ENCODE measurements around the gene RALGPS1. TPM values are rescaled to one million over a fixed set of nuclear protein-coding genes. Genes with fewer than 3 reads are reported as not detected.

RALGPS1 gene
- total RNA-seq, 1 experiment from 2014 or later = 28.5 TPM

GRCh38 chr9:127119320-127119709, 204.7 kb downstream of the RALGPS1 start:
- H3K9me3 Mint-ChIP-seq = no peaks in the 10 kb centered on the region
- peaks cover 34% of the 10 kb centered on the region for H3K4me1 Mint-ChIP-seq
- ChIA-PET CTCF (interaction anchor here (1.5 kb wide), 1 partner anchor 154 kb away, joined by 4 read pairs; no protein-coding TSS in a partner anchor), POLR2A (no interaction called here)
- DNase-seq (ENCODE audit: low spot score) = no peak
- no peak for TF ChIP-seq CREB1 (CRISPR knock-in tag; IDR thresholded peaks at IDR 0.05)
- TF ChIP-seq FOXP4 (CRISPR knock-in tag; IDR thresholded peaks at IDR 0.05) = no peak
- TF ChIP-seq ATF3 (CRISPR knock-in tag; conservative IDR thresholded peaks at IDR 0.05) = no peak
- TF ChIP-seq GABPB1 (CRISPR knock-in tag; IDR thresholded peaks at IDR 0.05) = no peak
- TF ChIP-seq E2F1 (CRISPR knock-in tag; IDR thresholded peaks at IDR 0.05) = no peak
- TF ChIP-seq SOX15 (CRISPR knock-in tag; IDR thresholded peaks at IDR 0.05) = no peak
- no peak for TF ChIP-seq NFE2L1 (CRISPR knock-in tag; IDR thresholded peaks at IDR 0.05)
- no peak for TF ChIP-seq NR3C1 (CRISPR knock-in tag; conservative IDR thresholded peaks at IDR 0.05; ENCODE audit: low read depth)
- no peak for TF ChIP-seq ZNF281 (CRISPR knock-in tag; IDR thresholded peaks at IDR 0.05)
- no peak for TF ChIP-seq ZNF263 (CRISPR knock-in tag; IDR thresholded peaks at IDR 0.05; ENCODE audit: low read depth)
- TF ChIP-seq TP53 (CRISPR knock-in tag; IDR thresholded peaks at IDR 0.05) = no peak
- no peak for TF ChIP-seq ZNF416 (CRISPR knock-in tag; IDR thresholded peaks at IDR 0.05)
- no peak for TF ChIP-seq ZNF532 (CRISPR knock-in tag; IDR thresholded peaks at IDR 0.05; ENCODE audit: borderline replicate concordance)
- TF ChIP-seq CBFB (CRISPR knock-in tag; IDR thresholded peaks at IDR 0.05; ENCODE audit: low read depth) = no peak
- TF ChIP-seq NFYB (CRISPR knock-in tag; conservative IDR thresholded peaks at IDR 0.05; ENCODE audit: low read depth) = no peak
- TF ChIP-seq ZNF396 (CRISPR knock-in tag; IDR thresholded peaks at IDR 0.05; ENCODE audit: borderline replicate concordance) = no peak
- TF ChIP-seq ATF6 (CRISPR knock-in tag; IDR thresholded peaks at IDR 0.05) = no peak
- TF ChIP-seq MLX (CRISPR knock-in tag; IDR thresholded peaks at IDR 0.05) = no peak
- TF ChIP-seq GRHL2 (CRISPR knock-in tag; IDR thresholded peaks at IDR 0.05; ENCODE audit: insufficient replicate concordance, severe bottlenecking) = no peak
- no peak for TF ChIP-seq ZBTB43 (CRISPR knock-in tag; IDR thresholded peaks at IDR 0.05)
- H3K27ac Mint-ChIP-seq = no peak overlapping the region
- no peak overlapping the region for H3K4me3 Mint-ChIP-seq
- ATAC-seq = no peak
- no peaks in the 10 kb centered on the region for H3K36me3 Mint-ChIP-seq
- no peaks in the 10 kb centered on the region; the same call in none of the 2 replicates for H3K27me3 Mint-ChIP-seq (ENCODE audit: low read depth)
